CD4-positive, alpha-beta T cell (primary cell): ENCODE data around the gene ESR1. TPM values are rescaled to one million over a fixed set of nuclear protein-coding genes. Genes with fewer than 3 reads are reported as not detected.

Experiments used
- ATAC-seq: fragments of 200-7000 bp; cut with Tn5 transposase; one replicate; pipeline ENCODE4 v1.10.0; 2022; ENCODE audit warnings: mild to moderate bottlenecking; ENCODE audit not compliant: poor library complexity
- CTCF ChIA-PET: fragments of 350-600 bp; sonication (Branson Sonifier 250); formaldehyde crosslinking; loops from one replicate; lab custom pipeline; 2021; ENCODE audit warnings: antibody characterized with exemption, inconsistent platforms; lab: Charles Lee
- POLR2A ChIA-PET: fragments of 350-600 bp; sonication (Branson Sonifier 250); formaldehyde crosslinking; loops from one replicate; lab custom pipeline; 2021; ENCODE audit warnings: antibody characterized with exemption, inconsistent platforms; lab: Charles Lee
- DNase-seq, 14 experiments: peaks; one replicate each; pipeline ENCODE4 v3.0.0-alpha.2; 2013 to 2020; ENCODE audit warnings: mixed read lengths in 2 of 14
- H3K27ac ChIP-seq, 2 donors: one replicate each; pipeline versions ENCODE4 v1.5.1 to v1.7.0; 2013; ENCODE audit warnings: low read length in 2 of 2, low read depth in 1 of 2, mild to moderate bottlenecking in 1 of 2
- H3K27me3 ChIP-seq, 2 experiments: 1 replicate in 1 of 2; 2 replicates in 1 of 2; pipeline versions ENCODE4 v1.6.1 to v1.7.0; 2013; ENCODE audit warnings: low read length in 2 of 2, control low read depth in 1 of 2, mild to moderate bottlenecking in 1 of 2, moderate library complexity in 1 of 2; ENCODE audit not compliant: insufficient read depth in 2 of 2, control insufficient read depth in 1 of 2
- H3K36me3 ChIP-seq: one replicate; pipeline ENCODE4 v1.6.1; 2013; ENCODE audit warnings: low read length, control low read depth; ENCODE audit not compliant: insufficient read depth
- H3K4me1 ChIP-seq: one replicate; pipeline ENCODE4 v1.6.1; 2013; ENCODE audit warnings: low read length, control low read depth; ENCODE audit not compliant: insufficient read depth
- H3K4me3 ChIP-seq: one replicate; pipeline ENCODE4 v1.5.1; 2013; ENCODE audit warnings: mild to moderate bottlenecking, low read length, moderate library complexity
- H3K9me3 ChIP-seq, 2 experiments: 1 replicate in 1 of 2; 2 replicates in 1 of 2; pipeline versions ENCODE4 v1.6.1 to v1.7.0; 2013; ENCODE audit warnings: low read length in 2 of 2, mild to moderate bottlenecking in 2 of 2, control low read depth in 1 of 2, moderate library complexity in 1 of 2; ENCODE audit not compliant: control insufficient read depth in 1 of 2, insufficient read depth in 1 of 2
- H3K27ac Mint-ChIP-seq: one replicate; pipeline ENCODE4 v1.8.0; 2020; ENCODE audit warnings: mixed read lengths
- H3K27me3 Mint-ChIP-seq: one replicate; pipeline ENCODE4 v1.8.0; 2021; ENCODE audit warnings: mixed read lengths
- H3K36me3 Mint-ChIP-seq: one replicate; pipeline ENCODE4 v1.8.0; 2021; ENCODE audit warnings: low read depth, mixed read lengths
- H3K4me1 Mint-ChIP-seq: one replicate; pipeline ENCODE4 v1.8.0; 2021; ENCODE audit warnings: low read depth, mixed read lengths
- H3K4me3 Mint-ChIP-seq: one replicate; pipeline ENCODE4 v1.8.0; 2020; ENCODE audit warnings: mild to moderate bottlenecking, mixed read lengths
- H3K9me3 Mint-ChIP-seq: one replicate; pipeline ENCODE4 v1.8.0; 2020; ENCODE audit warnings: mixed read lengths
- intact Hi-C, 2 experiments: fragments of 100-400 bp; cut with DNase I in 1 of 2; cut with micrococcal nuclease in 1 of 2; formaldehyde crosslinking; loops; one replicate each; pipeline versions ENCODE4 v1.15.1 to v1.9.0; 2023 to 2025; cut with DNase I, micrococcal nuclease
- total RNA-seq, 174 experiments: library from RNA in 2 of 174; stranded (reverse) in 2 of 174; gene quantifications; one replicate each; pipeline ENCODE4 v1.2.3 and lab custom pipeline; 2021 to 2026
- TF ChIP-seq, protein P1 (sequence below): fragments of 200-600 bp; IDR thresholded peaks from one replicate; pipeline ENCODE4 v1.8.0; 2022; ENCODE audit warnings: antibody characterized with exemption, mild to moderate bottlenecking

ESR1 gene
- total RNA-seq, 2 experiments from 2014 or later, result 2.6 to 2.8 TPM

GRCh38 chr6:152034631-152035030 lies 227.1 kb downstream of the ESR1 start:
- Histone ChIP-seq H3K36me3 (no peaks in the 10 kb centered on the region), H3K27me3 (no peaks in the 10 kb centered on the region), H3K27ac (no peak overlapping the region), H3K4me1 (no peaks in the 10 kb centered on the region), H3K9me3 (no peaks in the 10 kb centered on the region), H3K4me3 (no peak overlapping the region)
- Mint-ChIP-seq H3K27me3 (no peaks in the 10 kb centered on the region), H3K4me1 (no peaks in the 10 kb centered on the region), H3K36me3 (no peaks in the 10 kb centered on the region), H3K4me3 (no peak overlapping the region), H3K9me3 (no peaks in the 10 kb centered on the region), H3K27ac (no peak overlapping the region)
- intact Hi-C loops, result no loop called here
- ChIA-PET POLR2A (no interaction called here), CTCF (no interaction called here)
- DNase-seq (no peak), ATAC-seq (no peak)
- TF ChIP-seq, protein P1, sequence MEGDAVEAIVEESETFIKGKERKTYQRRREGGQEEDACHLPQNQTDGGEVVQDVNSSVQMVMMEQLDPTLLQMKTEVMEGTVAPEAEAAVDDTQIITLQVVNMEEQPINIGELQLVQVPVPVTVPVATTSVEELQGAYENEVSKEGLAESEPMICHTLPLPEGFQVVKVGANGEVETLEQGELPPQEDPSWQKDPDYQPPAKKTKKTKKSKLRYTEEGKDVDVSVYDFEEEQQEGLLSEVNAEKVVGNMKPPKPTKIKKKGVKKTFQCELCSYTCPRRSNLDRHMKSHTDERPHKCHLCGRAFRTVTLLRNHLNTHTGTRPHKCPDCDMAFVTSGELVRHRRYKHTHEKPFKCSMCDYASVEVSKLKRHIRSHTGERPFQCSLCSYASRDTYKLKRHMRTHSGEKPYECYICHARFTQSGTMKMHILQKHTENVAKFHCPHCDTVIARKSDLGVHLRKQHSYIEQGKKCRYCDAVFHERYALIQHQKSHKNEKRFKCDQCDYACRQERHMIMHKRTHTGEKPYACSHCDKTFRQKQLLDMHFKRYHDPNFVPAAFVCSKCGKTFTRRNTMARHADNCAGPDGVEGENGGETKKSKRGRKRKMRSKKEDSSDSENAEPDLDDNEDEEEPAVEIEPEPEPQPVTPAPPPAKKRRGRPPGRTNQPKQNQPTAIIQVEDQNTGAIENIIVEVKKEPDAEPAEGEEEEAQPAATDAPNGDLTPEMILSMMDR, result no peak

DNA sequence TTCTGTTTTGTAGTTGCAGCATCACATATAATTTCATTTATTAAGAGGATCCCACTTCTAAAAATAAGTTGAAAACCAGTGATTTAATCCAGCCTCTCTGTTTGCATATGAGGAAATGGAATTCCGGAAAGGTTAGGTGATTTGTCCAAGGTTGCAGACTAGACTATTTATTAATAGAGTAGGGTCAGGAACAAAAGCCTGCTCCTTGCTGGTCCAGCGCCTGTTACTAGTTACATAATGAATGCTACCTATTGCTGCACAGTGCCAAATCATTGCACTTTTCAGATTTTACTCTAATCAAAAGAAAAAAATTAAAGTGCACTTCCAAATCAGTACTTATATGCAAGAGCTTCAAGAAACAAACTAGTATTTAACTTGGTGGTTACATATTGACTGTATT lies 238.6 kb downstream of the ESR1 start:
- TF ChIP-seq, protein P1, result no peak
- H3K27ac ChIP-seq, result no peak overlapping the region
- Mint-ChIP-seq H3K4me1 (no peaks in the 10 kb centered on the region), H3K36me3 (no peaks in the 10 kb centered on the region), H3K9me3 (peaks cover 7% of the 10 kb centered on the region), H3K27me3 (no peaks in the 10 kb centered on the region), H3K4me3 (no peak overlapping the region), H3K27ac (no peak overlapping the region)
- H3K27me3 ChIP-seq, result no peaks in the 10 kb centered on the region
- no peak for ATAC-seq
- no peaks in the 10 kb centered on the region for H3K9me3 ChIP-seq
- ChIA-PET POLR2A (no interaction called here), CTCF (no interaction called here)
- DNase-seq, result no peak
- H3K36me3 ChIP-seq, result no peaks in the 10 kb centered on the region
- intact Hi-C loops, result no loop called here
- H3K4me3 ChIP-seq, result no peak overlapping the region
- no peaks in the 10 kb centered on the region for H3K4me1 ChIP-seq

GRCh38 chr6:152048921-152049320 lies 241.4 kb downstream of the ESR1 start:
- H3K27ac Mint-ChIP-seq, result no peak overlapping the region
- H3K4me1 ChIP-seq, result no peaks in the 10 kb centered on the region
- no peak overlapping the region for H3K4me3 Mint-ChIP-seq
- H3K27ac ChIP-seq, result no peak overlapping the region
- CTCF ChIA-PET, result no interaction called here
- no peaks in the 10 kb centered on the region for H3K36me3 Mint-ChIP-seq
- intact Hi-C loops, result no loop called here
- H3K27me3 ChIP-seq, result no peaks in the 10 kb centered on the region
- no peak overlapping the region for H3K4me3 ChIP-seq
- H3K9me3 Mint-ChIP-seq, result no peaks in the 10 kb centered on the region
- TF ChIP-seq, protein P1, result no peak
- DNase-seq (no peak), ATAC-seq (no peak)
- H3K27me3 Mint-ChIP-seq, result no peaks in the 10 kb centered on the region
- H3K9me3 ChIP-seq, result no peaks in the 10 kb centered on the region
- POLR2A ChIA-PET, result no interaction called here
- H3K36me3 ChIP-seq, result no peaks in the 10 kb centered on the region
- H3K4me1 Mint-ChIP-seq, result no peaks in the 10 kb centered on the region
